GM18507 (cell line): Measurements from ENCODE around the gene SMIM27.

Source experiments
- DNase-seq: peaks from one replicate; pipeline ENCODE4 v3.0.0; 2011; ENCODE audit warnings: low read depth; ENCODE audit not compliant: insufficient read length; ENCODE audit errors: extremely low spot score
- FAIRE-seq: peaks from 2 replicates; lab custom pipeline; 2011; peaks lifted over from hg19 to GRCh38; lab: Jason Lieb, UNC

The SMIM27 gene

GRCh38 chr9:32551276-32552051 is 663 bp upstream of the SMIM27 start:
- DNase-seq (no peak), FAIRE-seq (peak; percentile 9)

DNA sequence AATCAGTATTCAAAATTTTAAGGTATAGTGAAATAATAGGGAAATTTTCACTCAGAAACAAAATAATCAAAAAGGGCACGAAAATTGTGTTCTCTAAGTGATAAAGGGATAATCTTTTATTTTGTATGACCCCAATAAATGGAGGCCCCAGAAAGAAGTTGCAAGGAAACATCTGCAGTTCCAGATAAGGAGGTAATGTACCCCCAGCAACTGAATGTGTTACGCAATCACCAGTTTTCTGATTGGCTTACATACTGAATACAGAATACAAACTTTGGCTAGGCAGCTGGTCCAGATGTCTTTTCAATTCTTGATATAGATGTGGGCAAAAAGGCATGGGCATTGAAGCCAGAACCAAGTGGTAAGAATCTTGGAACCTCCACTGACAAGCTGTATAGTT is 2.0 kb downstream of the SMIM27 start:
- DNase-seq (no peak), FAIRE-seq (no peak)

- FAIRE-seq (no peak), DNase-seq (no peak)
Measured at GRCh38 chr9:32554591-32554990, 2.5 kb downstream of the SMIM27 start.

DNA sequence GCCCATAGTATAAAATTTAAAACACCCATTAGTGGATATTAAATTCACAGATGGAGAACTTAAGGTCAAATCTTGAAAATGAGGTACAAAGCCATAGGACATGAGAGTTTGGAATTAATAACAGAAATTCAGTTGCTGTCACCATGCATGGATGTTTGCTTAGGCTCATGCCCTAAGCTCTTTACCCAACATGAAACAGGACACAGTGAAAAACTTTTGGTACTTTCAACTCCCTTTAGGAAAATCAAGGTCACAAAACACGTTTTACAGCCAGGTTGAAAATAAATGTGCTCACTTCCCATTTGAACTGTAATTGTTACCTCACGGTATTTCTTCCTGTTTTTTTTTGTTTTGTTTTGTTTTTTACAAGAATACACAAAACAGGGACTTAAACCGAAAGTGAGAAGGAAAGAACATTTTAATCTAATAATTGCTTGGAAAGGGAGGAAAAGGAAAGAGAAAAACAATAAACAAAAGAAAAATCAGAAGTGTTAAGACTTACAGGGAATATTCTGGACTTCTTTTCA is 6.3 kb downstream of the SMIM27 start:
- no peak for DNase-seq
- peak; percentile 48 for FAIRE-seq

DNA sequence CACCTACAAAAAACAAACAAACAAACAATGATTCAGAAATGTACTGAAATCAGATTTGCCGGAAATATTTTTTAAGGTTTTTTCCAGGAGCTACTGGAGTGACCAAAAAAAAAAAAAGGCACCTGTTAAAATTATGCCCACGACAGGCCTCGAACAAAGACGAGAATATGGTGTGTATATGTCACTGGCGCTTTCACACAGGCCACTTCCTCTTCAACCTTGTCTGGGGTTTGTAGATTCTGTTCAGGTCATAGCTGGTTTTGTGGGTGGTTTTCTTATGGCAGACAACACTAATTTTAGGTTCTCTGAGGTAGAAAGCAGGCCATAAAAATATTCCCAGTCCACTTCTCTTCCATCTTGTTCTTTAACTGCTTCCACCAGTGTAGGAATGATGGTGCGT is 13.8 kb downstream of the SMIM27 start:
- FAIRE-seq (no peak), DNase-seq (no peak)

GRCh38 chr9:32566770-32567169 is 14.6 kb downstream of the SMIM27 start:
- FAIRE-seq = no peak
- DNase-seq = no peak

- no peak for DNase-seq
- no peak for FAIRE-seq
Measured at GRCh38 chr9:32570262-32570661, 18.1 kb downstream of the SMIM27 start.

DNA sequence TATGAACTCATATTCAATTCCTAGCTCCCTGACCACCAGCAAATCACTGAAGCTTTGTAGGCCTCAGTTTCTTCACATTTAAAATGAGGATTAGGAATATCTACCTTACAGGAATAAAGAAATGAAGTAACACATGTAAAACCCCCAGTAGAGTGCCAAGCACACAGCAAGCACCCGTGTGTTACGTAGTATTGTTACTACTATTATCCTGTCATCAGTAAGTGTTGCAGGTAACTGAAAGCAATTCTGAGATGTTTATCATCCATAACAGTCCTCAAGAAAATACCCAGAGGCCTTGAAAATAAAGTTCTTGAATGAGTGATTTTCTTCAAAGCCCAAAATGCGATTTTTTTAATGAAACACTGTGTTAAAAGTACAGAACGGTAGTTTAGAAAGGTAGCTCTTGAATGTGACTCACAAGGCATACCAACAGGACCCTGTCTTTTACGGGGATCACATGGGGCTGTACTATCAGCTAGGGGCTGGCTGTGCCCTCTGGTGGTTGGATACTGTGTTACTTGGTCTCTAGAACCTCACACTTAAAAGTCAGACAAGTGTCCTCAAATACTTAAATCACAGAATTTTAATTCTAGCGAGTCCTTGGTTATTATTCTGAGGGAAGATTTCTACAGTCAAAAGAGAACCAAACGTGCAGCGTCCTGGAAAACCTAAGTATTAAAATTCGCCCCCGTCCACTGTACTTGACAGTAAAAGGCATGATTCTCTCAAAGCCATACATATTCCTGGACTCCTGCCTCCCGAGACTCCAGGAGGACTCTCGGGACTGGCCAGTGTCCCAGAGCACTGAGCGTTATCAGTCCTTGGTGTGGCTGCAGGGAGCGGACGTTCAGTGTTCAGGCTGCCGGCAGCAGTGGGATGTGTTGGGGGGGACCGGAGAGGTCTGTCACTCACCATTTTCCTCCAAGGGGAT is 20.1 kb downstream of the SMIM27 start:
- FAIRE-seq (peak; percentile 95), DNase-seq (peak; percentile 35)

- DNase-seq = peak; percentile 83
- FAIRE-seq = peak; percentile 99
Measured at GRCh38 chr9:32572900-32573523, 20.9 kb downstream of the SMIM27 start, which contains the start of gene NDUFB6. Gene NDUFB6, minus strand, starts transcription at chr9:32573159. Its CDS starts 99 bp downstream, at chr9:32573060.

- FAIRE-seq (no peak), DNase-seq (no peak)
Measured at GRCh38 chr9:32573821-32574220, 21.7 kb downstream of the SMIM27 start.

GRCh38 chr9:32574858-32575257 is 22.7 kb downstream of the SMIM27 start:
- no peak for FAIRE-seq
- no peak for DNase-seq

GRCh38 chr9:32577316-32577715 is 25.2 kb downstream of the SMIM27 start:
- FAIRE-seq = no peak
- no peak for DNase-seq

GRCh38 chr9:32578976-32579375 is 26.8 kb downstream of the SMIM27 start:
- no peak for FAIRE-seq
- DNase-seq = no peak

DNA sequence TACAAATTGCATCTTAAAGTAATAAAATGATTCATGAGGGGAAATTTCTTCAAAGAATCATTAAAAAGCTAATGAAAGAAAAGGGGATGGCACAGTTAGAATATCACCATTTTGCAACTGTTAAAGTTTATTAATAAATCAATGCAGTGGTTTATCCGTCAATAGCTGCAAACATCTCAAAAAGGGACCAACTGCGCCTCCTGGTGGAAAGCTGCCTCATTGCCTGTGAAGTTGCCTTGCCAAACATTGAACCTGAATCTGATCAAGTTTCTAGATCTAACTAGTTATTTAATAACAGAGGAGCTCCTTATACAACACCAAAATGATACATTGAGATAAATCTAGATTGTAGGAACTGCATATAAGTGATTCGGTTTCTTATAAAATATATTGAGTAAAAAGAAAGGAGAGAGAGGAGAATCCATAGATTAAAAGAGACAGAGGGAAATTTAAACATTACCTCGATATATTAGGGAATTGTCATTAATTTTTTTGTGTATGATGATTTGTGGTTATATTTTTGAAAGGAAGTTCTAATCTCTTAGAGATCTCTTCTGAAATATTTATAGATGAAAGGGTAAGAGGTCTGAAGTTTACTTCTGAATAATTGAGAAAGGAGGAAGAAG is 27.7 kb downstream of the SMIM27 start:
- DNase-seq (no peak), FAIRE-seq (peak; percentile 78)

DNA sequence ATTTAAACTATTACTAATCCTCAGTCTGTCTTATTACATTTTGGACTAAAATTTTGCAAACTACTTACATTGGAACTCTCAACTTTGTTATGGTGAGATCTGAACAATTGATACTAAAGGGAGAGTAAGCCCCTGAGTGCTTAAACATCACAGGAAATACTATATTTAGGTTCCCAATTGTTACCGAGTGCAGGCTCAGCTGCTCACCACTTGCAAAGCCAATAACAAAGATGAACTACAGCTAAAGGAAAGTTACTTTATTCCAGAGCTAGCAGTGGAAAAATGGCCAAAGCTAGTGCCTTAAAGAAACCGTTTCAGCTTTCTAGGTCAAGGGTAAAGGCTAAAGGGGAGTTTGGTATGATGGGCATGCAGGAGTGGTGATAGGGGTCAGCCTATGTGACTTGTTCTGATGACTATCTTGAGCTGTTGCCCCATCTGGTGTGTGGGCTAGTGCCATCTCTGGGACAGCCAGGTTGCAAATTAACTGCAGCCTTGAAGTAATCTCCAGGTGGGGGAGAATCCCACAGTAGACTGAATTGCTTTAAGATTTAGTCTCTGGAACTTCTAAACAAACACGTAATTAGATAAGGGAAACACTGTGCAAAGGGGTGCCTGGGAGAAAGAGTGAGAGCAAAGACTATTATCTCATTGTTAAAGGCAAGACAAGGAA is 28.6 kb downstream of the SMIM27 start:
- DNase-seq = no peak
- peak; percentile 66 for FAIRE-seq

DNA sequence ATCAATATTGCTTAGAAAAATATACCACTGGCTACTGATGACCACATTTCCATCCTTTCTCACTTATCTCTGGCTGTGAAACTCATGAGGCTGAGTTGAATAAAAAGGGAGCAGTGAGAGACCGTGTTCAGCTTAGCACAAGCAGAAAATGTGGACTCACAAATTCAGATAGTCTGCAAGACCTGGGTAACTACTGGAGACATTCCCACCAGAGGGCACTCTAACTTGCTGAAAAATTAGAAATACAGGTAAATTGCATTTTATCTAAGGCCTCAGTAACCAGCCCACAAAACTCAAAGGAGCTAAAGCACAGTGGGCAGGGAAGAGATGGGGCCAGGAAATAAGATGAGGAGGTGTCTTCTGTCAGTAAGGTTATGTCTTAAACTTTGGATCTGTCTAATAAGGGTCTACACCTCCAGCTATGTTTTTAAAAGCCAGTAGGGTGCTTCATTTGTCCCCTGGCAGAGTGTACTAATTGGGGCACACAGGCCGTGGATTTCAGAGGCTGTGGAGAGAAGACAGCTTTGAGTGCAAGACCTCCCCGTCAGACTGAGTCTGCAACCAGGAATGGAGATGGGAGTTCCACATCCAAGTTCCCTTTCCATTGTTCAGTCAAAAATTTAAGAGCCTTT is 29.5 kb downstream of the SMIM27 start:
- peak; percentile 69 for FAIRE-seq
- no peak for DNase-seq

DNA sequence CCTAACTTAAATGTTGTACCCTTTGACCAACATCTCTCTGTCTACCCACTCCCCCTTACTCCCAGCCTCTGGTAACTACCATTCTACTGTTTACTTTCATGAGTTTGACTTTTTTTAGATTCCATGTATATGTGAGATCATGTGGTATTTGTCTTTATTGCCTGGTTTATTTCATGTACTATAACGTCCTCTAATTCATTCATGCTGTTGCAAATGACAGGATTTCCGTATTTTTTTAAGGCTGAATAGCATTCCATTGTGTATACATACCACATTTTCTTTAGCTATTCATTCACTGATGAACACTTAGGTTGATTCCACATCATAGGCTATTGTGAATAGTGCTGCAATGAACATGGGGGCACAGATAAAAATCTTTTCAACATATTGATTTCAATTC is 32.7 kb downstream of the SMIM27 start:
- no peak for FAIRE-seq
- no peak for DNase-seq

- no peak for FAIRE-seq
- no peak for DNase-seq
Measured at GRCh38 chr9:32587901-32588300, 35.8 kb downstream of the SMIM27 start.
